HUES64 (cell line): Measurements from ENCODE around the gene MAML3.

Experiments
- H3K27ac ChIP-seq: 2 replicates; pipeline ENCODE4 v1.7.0; 2013; ENCODE audit warnings: low read depth, low read length, inconsistent platforms
- H3K27me3 ChIP-seq: 2 replicates; pipeline ENCODE4 v1.6.1; 2013; ENCODE audit warnings: mild to moderate bottlenecking, low read length; ENCODE audit not compliant: insufficient read depth
- H3K36me3 ChIP-seq: 2 replicates; pipeline ENCODE4 v1.6.1; 2013; ENCODE audit warnings: mild to moderate bottlenecking, low read length; ENCODE audit not compliant: insufficient read depth
- H3K4me1 ChIP-seq: 2 replicates; pipeline ENCODE4 v1.6.1; 2013; ENCODE audit warnings: mild to moderate bottlenecking, low read length, moderate library complexity; ENCODE audit not compliant: insufficient read depth
- H3K4me3 ChIP-seq: 2 replicates; pipeline ENCODE4 v1.5.1; 2013; ENCODE audit warnings: mild to moderate bottlenecking, low read length, moderate library complexity
- H3K9ac ChIP-seq: 2 replicates; pipeline ENCODE4 v1.6.1; 2013; ENCODE audit warnings: mild to moderate bottlenecking, low read depth, low read length
- H3K9me3 ChIP-seq: 2 replicates; pipeline ENCODE4 v1.6.1; 2013; ENCODE audit warnings: low read depth, low read length; ENCODE audit not compliant: insufficient read depth
- WGBS: fragments of 150-250, 120-280 bp; methylation state at CpG from one replicate; pipeline ENCODE4 v1.1.7; 2013; ENCODE audit warnings: missing lambda C conversion rate; 5-methylcytosine and 5-hydroxymethylcytosine counted together

Gene MAML3

GRCh38 chr4:140038031-140038533 is 115.9 kb downstream of the MAML3 start:
- Histone ChIP-seq H3K9me3 (no peaks in the 10 kb centered on the region), H3K4me1 (peaks cover 25% of the 10 kb centered on the region), H3K27me3 (no peaks in the 10 kb centered on the region), H3K4me3 (no peak overlapping the region), H3K36me3 (no peaks in the 10 kb centered on the region), H3K9ac (no peak overlapping the region), H3K27ac (no peak overlapping the region)
- 95% methylated on average over 3 of the region's 3 CpGs for WGBS

- Histone ChIP-seq H3K4me1 (peaks cover 25% of the 10 kb centered on the region), H3K9me3 (no peaks in the 10 kb centered on the region), H3K9ac (no peak overlapping the region), H3K36me3 (no peaks in the 10 kb centered on the region), H3K27ac (no peak overlapping the region), H3K4me3 (no peak overlapping the region), H3K27me3 (no peaks in the 10 kb centered on the region)
- 75% methylated on average over 6 of the region's 6 CpGs for WGBS
Measured at GRCh38 chr4:140037353-140038030, 116.5 kb downstream of the MAML3 start.

GRCh38 chr4:140031706-140032105 is 122.3 kb downstream of the MAML3 start:
- Histone ChIP-seq H3K9me3 (no peaks in the 10 kb centered on the region), H3K27me3 (no peaks in the 10 kb centered on the region), H3K36me3 (no peaks in the 10 kb centered on the region), H3K27ac (no peak overlapping the region), H3K4me1 (peaks cover 7% of the 10 kb centered on the region), H3K9ac (no peak overlapping the region), H3K4me3 (no peak overlapping the region)
- 87% methylated on average over 2 of the region's 2 CpGs for WGBS

- Histone ChIP-seq H3K4me3 (no peak overlapping the region), H3K4me1 (peaks cover 3% of the 10 kb centered on the region), H3K9ac (no peak overlapping the region), H3K9me3 (no peaks in the 10 kb centered on the region), H3K27me3 (no peaks in the 10 kb centered on the region), H3K36me3 (no peaks in the 10 kb centered on the region), H3K27ac (no peak overlapping the region)
- 92% methylated on average over 3 of the region's 6 CpGs for WGBS
Measured at GRCh38 chr4:140031061-140031460, 122.9 kb downstream of the MAML3 start.

- WGBS, result 77% methylated on average over 6 of the region's 6 CpGs
Measured at GRCh38 chr4:140028676-140029517, 125.1 kb downstream of the MAML3 start.

GRCh38 chr4:140028101-140028500 is 125.9 kb downstream of the MAML3 start:
- Histone ChIP-seq H3K27me3 (no peaks in the 10 kb centered on the region), H3K27ac (no peak overlapping the region), H3K4me3 (no peak overlapping the region), H3K4me1 (no peaks in the 10 kb centered on the region; the same call in 1 of the 2 replicates), H3K9me3 (no peaks in the 10 kb centered on the region), H3K36me3 (no peaks in the 10 kb centered on the region), H3K9ac (no peak overlapping the region)
- WGBS, result 96% methylated on average over 1 of the region's 1 CpG

More at GRCh38 chr4:140028676-140029517, 125.1 kb downstream of the MAML3 start:
- H3K36me3 ChIP-seq, result no peaks in the 10 kb centered on the region
- no peaks in the 10 kb centered on the region for H3K27me3 ChIP-seq
- no peak overlapping the region for H3K9ac ChIP-seq
- H3K4me1 ChIP-seq, result no peaks in the 10 kb centered on the region; the same call in 1 of the 2 replicates
- H3K9me3 ChIP-seq, result no peaks in the 10 kb centered on the region
- no peak overlapping the region for H3K4me3 ChIP-seq
- no peak overlapping the region for H3K27ac ChIP-seq

GRCh38 chr4:140027101-140027500 is 126.9 kb downstream of the MAML3 start:
- Histone ChIP-seq H3K4me3 (no peak overlapping the region), H3K4me1 (no peaks in the 10 kb centered on the region; the same call in 1 of the 2 replicates), H3K9ac (no peak overlapping the region), H3K36me3 (no peaks in the 10 kb centered on the region), H3K27ac (no peak overlapping the region), H3K27me3 (no peaks in the 10 kb centered on the region), H3K9me3 (no peaks in the 10 kb centered on the region)
- 89% methylated on average over 5 of the region's 5 CpGs for WGBS

GRCh38 chr4:140025470-140025869 is 128.5 kb downstream of the MAML3 start:
- 75% methylated on average over 6 of the region's 6 CpGs for WGBS
- Histone ChIP-seq H3K9ac (no peak overlapping the region), H3K4me3 (no peak overlapping the region), H3K36me3 (no peaks in the 10 kb centered on the region), H3K27me3 (no peaks in the 10 kb centered on the region), H3K9me3 (no peaks in the 10 kb centered on the region), H3K4me1 (peaks cover 4% of the 10 kb centered on the region; the same call in 1 of the 2 replicates), H3K27ac (no peak overlapping the region)

- no peaks in the 10 kb centered on the region for H3K36me3 ChIP-seq
- WGBS, result 80% methylated on average over 3 of the region's 4 CpGs
- H3K4me3 ChIP-seq, result no peak overlapping the region
- H3K27ac ChIP-seq, result no peak overlapping the region
- H3K9ac ChIP-seq, result no peak overlapping the region
- H3K4me1 ChIP-seq, result peaks cover 12% of the 10 kb centered on the region
- 0 out of 2 replicates have a peak, but pooled peaks cover 9% of the 10 kb centered on the region for H3K9me3 ChIP-seq
- no peaks in the 10 kb centered on the region for H3K27me3 ChIP-seq
Measured at GRCh38 chr4:140020457-140021361, 133.3 kb downstream of the MAML3 start.

- Histone ChIP-seq H3K9ac (no peak overlapping the region), H3K27ac (no peak overlapping the region), H3K4me3 (no peak overlapping the region), H3K36me3 (no peaks in the 10 kb centered on the region), H3K27me3 (no peaks in the 10 kb centered on the region), H3K4me1 (peaks cover 12% of the 10 kb centered on the region), H3K9me3 (peaks cover 12% of the 10 kb centered on the region; the same call in 1 of the 2 replicates)
- WGBS, result 94% methylated on average over 3 of the region's 3 CpGs
Measured at GRCh38 chr4:140019619-140020347, 134.2 kb downstream of the MAML3 start.
